Measurements from ENCODE around the gene LPIN1. TPM values are rescaled to one million over a fixed set of nuclear protein-coding genes. Genes with fewer than 3 reads are reported as not detected.

Gene LPIN1
- total and polyA plus RNA-seq, 2 of the 8 experiments (the other 6 are each of a cell fraction or from before 2014, with no cell fraction given): 4.3 to 9.8 TPM

DNA sequence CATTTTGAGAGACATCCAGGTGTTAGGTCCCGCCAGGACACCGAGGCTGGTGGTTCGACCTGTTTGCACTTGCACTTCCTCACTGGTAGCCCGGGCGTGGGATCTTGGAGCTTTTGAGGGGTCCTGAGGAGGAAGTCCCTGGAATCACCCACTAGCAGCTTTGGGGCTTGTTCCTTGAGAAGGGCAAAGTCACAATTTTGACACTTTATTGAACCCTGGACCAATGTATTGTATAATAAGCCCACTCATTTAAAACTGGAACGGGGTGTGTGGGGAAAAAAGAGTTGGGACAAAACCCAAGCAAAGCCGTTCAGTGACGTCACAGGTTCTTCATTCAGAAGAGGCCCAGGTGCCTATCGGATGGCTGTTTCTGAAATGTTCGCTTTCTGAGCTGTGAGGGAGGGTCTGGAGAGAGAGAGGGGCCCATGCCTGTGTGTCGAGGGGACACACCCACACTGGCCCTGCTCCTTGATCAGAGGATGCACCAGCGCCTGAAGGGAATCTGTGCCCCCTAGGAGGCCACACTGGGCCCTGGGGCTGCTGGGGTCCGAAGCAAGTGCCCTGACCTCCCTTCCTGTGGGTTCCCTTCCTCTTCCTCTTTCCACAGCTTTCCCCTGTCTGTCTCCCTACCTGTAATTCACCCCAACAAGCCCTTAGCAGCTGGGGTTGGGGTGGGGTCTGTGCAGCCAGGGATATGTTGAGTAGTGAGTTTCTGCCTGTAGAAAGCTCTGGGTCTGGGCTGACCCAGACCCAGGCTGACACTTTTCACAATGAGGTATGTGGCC is 2.6 kb downstream of the LPIN1 start:
- 0 out of 2 replicates have a peak overlapping the region, but pooled peaks have one; percentile 72 for H2BK15ac ChIP-seq (ENCODE audit: low read length)
- H3K4me3 ChIP-seq (ENCODE audit: extremely low read depth in 1 of 4, insufficient read depth in 2 of 4, low read depth in 3 of 4, low read length in 4 of 4): no peak overlapping the region
- peaks cover 8 to 37% (median 18%) of the 10 kb centered on the region in 4 experiments for H3K4me1 ChIP-seq (replicated peaks in 1 of 4; ENCODE audit: control insufficient read depth in 3 of 4, insufficient read depth in 4 of 4, low read length in 3 of 4)
- H3K23ac ChIP-seq (ENCODE audit: insufficient read length): no peak overlapping the region
- CTCF ChIA-PET (ENCODE audit: partially characterized antibody): interaction anchor here (1.1 to 3.4 kb wide), 6 partner anchors 9 to 72 kb away, joined by 3 to 17 read pairs (median 3); no protein-coding TSS in a partner anchor
- no peak overlapping the region for H2BK120ac ChIP-seq (replicated peaks; ENCODE audit: low read depth, low read length)
- H2BK5ac ChIP-seq (ENCODE audit: low read depth, low read length): no peak overlapping the region
- WGBS, 2 experiments (ENCODE audit: extremely low coverage in 1 of 2, insufficient coverage in 1 of 2, insufficient read length in 1 of 2, insufficient replicate concordance in 2 of 2, low coverage in 1 of 2, low lambda C conversion rate in 2 of 2, missing lambda C conversion rate in 1 of 2): 81% methylated on average over 13 of the region's 13 CpGs; no CpG with 5 or more reads in 1 of the 2 experiments
- no peak overlapping the region; the same call in 1 of the 2 replicates for H2BK20ac ChIP-seq (ENCODE audit: low read length)
- H4K5ac ChIP-seq (ENCODE audit: insufficient read length, low read depth, low read length): no peak overlapping the region
- no peak overlapping the region; the same call in 1 of the 2 replicates for H3K18ac ChIP-seq (ENCODE audit: extremely low read depth, low read length)
- no peak overlapping the region; the same call in 1 of the 2 replicates for H2AK5ac ChIP-seq (ENCODE audit: low read depth, low read length)
- no peaks in the 10 kb centered on the region for H3K9me3 ChIP-seq (ENCODE audit: insufficient read depth in 2 of 2, low read depth in 1 of 2, low read length in 1 of 2)
- H3K36me3 ChIP-seq (ENCODE audit: control insufficient read depth in 2 of 4, insufficient read depth in 4 of 4, low read length in 3 of 4): no peaks in the 10 kb centered on the region
- H4K20me1 ChIP-seq (replicated peaks in 1 of 2; ENCODE audit: control insufficient read depth in 1 of 2, insufficient read depth in 2 of 2, low read length in 2 of 2): peaks cover 0 to 4% of the 10 kb centered on the region in 2 experiments
- no peak overlapping the region for H3K14ac ChIP-seq (ENCODE audit: insufficient read length)
- DNase-seq (ENCODE audit: low read depth in 1 of 2, low spot score in 2 of 2) (no peak), FAIRE-seq (no peak)
- H3K79me1 ChIP-seq (ENCODE audit: low read depth, low read length): peaks cover 2% of the 10 kb centered on the region
- no peak overlapping the region for H2AFZ ChIP-seq (ENCODE audit: low read length)
- H3K23me2 ChIP-seq (ENCODE audit: low read depth, low read length): peaks cover 4% of the 10 kb centered on the region
- H3K9ac ChIP-seq (replicated peaks in 1 of 4; ENCODE audit: extremely low read depth in 1 of 4, low read depth in 3 of 4, low read length in 3 of 4): no peak overlapping the region
- H4K91ac ChIP-seq (replicated peaks; ENCODE audit: insufficient read length, low read length): no peak overlapping the region
- POLR2A ChIA-PET (ENCODE audit: partially characterized antibody): interaction anchor here (0.5 kb wide), 1 partner anchor 671 kb away, joined by 3 read pairs; no protein-coding TSS in a partner anchor
- H3K4ac ChIP-seq (replicated peaks; ENCODE audit: insufficient read length, low read depth, low read length): no peak overlapping the region
- no peak overlapping the region for H3K56ac ChIP-seq (replicated peaks; ENCODE audit: insufficient read length, low read depth, low read length)
- H3K27me3 ChIP-seq (replicated peaks in 1 of 4; ENCODE audit: control insufficient read depth in 3 of 4, extremely low read depth in 1 of 4, insufficient read depth in 3 of 4, low read length in 3 of 4): peaks cover 0 to 5% (median 0%) of the 10 kb centered on the region in 4 experiments; a peak in 2 of 7 replicates
- H3K79me2 ChIP-seq (ENCODE audit: control insufficient read depth in 1 of 2, insufficient read depth in 2 of 2, low read length in 2 of 2): peaks cover 0 to 17% of the 10 kb centered on the region in 2 experiments; a peak in 3 of 4 replicates
- no peak overlapping the region for H4K8ac ChIP-seq (ENCODE audit: extremely low read depth, insufficient read depth, low read length)
- H3K4me2 ChIP-seq (ENCODE audit: insufficient read depth in 1 of 2, low read depth in 2 of 2, low read length in 2 of 2): no peak overlapping the region
- no peak overlapping the region for H2BK12ac ChIP-seq (ENCODE audit: low read depth, low read length)
- H3K27ac ChIP-seq (ENCODE audit: low read depth, low read length): no peak overlapping the region
- TF ChIP-seq CEBPB (IDR thresholded peaks at IDR 0.05; ENCODE audit: low read depth, low read length) (no peak), CTBP2 (IDR thresholded peaks at IDR 0.05; ENCODE audit: borderline replicate concordance, insufficient read depth, insufficient read length, low read length) (no peak), TCF12 (IDR thresholded peaks at IDR 0.05; ENCODE audit: low read depth, low read length) (no peak), TAF1 (IDR thresholded peaks at IDR 0.05; ENCODE audit: low read depth, low read length) (no peak), EZH2 (IDR thresholded peaks at IDR 0.05; ENCODE audit: low read depth, low read length, severe bottlenecking) (no peak)
- TF ChIP-seq, protein P1, sequence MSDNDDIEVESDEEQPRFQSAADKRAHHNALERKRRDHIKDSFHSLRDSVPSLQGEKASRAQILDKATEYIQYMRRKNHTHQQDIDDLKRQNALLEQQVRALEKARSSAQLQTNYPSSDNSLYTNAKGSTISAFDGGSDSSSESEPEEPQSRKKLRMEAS (IDR thresholded peaks at IDR 0.05): no peak
- TF ChIP-seq, protein P2, sequence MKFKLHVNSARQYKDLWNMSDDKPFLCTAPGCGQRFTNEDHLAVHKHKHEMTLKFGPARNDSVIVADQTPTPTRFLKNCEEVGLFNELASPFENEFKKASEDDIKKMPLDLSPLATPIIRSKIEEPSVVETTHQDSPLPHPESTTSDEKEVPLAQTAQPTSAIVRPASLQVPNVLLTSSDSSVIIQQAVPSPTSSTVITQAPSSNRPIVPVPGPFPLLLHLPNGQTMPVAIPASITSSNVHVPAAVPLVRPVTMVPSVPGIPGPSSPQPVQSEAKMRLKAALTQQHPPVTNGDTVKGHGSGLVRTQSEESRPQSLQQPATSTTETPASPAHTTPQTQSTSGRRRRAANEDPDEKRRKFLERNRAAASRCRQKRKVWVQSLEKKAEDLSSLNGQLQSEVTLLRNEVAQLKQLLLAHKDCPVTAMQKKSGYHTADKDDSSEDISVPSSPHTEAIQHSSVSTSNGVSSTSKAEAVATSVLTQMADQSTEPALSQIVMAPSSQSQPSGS (IDR thresholded peaks at IDR 0.05; ENCODE audit: low read length): no peak

Data from H1 (cell line).